Measurements from ENCODE around the gene BID. TPM values are rescaled to one million over a fixed set of nuclear protein-coding genes. Genes with fewer than 3 reads are reported as not detected.

The BID gene
- total RNA-seq, 2 donors from 2014 or later = 13.5 to 18.1 TPM

GRCh38 chr22:17775781-17776465 lies 1.7 kb upstream of the BID start:
- no peak for DNase-seq (ENCODE audit: low spot score)
- Histone ChIP-seq H3K9me3 (no peaks in the 10 kb centered on the region), H3K4me3 (no peak overlapping the region), H3K27ac (no peak overlapping the region), H3K4me1 (ENCODE audit: control insufficient read depth in 1 of 2, low read depth in 2 of 2) (peaks cover 3 to 12% of the 10 kb centered on the region in 2 donors), H3K27me3 (replicated peaks; ENCODE audit: insufficient read depth) (no peaks in the 10 kb centered on the region), H3K36me3 (no peaks in the 10 kb centered on the region)
- no peak for ATAC-seq (ENCODE audit: insufficient number of reproducible peaks, low FRiP score, low read depth)
- TF ChIP-seq, protein P1, sequence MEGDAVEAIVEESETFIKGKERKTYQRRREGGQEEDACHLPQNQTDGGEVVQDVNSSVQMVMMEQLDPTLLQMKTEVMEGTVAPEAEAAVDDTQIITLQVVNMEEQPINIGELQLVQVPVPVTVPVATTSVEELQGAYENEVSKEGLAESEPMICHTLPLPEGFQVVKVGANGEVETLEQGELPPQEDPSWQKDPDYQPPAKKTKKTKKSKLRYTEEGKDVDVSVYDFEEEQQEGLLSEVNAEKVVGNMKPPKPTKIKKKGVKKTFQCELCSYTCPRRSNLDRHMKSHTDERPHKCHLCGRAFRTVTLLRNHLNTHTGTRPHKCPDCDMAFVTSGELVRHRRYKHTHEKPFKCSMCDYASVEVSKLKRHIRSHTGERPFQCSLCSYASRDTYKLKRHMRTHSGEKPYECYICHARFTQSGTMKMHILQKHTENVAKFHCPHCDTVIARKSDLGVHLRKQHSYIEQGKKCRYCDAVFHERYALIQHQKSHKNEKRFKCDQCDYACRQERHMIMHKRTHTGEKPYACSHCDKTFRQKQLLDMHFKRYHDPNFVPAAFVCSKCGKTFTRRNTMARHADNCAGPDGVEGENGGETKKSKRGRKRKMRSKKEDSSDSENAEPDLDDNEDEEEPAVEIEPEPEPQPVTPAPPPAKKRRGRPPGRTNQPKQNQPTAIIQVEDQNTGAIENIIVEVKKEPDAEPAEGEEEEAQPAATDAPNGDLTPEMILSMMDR (IDR thresholded peaks at IDR 0.05) = no peak

GRCh38 chr22:17774926-17775685 lies 837 bp upstream of the BID start:
- Histone ChIP-seq H3K4me3 (peak overlapping the region; percentile 81), H3K9me3 (no peaks in the 10 kb centered on the region), H3K36me3 (no peaks in the 10 kb centered on the region), H3K4me1 (ENCODE audit: control insufficient read depth in 1 of 2, low read depth in 2 of 2) (peaks cover 3 to 11% of the 10 kb centered on the region in 2 donors), H3K27ac (no peak overlapping the region), H3K27me3 (replicated peaks; ENCODE audit: insufficient read depth) (no peaks in the 10 kb centered on the region)
- ATAC-seq (ENCODE audit: insufficient number of reproducible peaks, low FRiP score, low read depth) (no peak), DNase-seq (ENCODE audit: low spot score) (no peak)
- TF ChIP-seq, protein P1 (IDR thresholded peaks at IDR 0.05) = no peak

DNA sequence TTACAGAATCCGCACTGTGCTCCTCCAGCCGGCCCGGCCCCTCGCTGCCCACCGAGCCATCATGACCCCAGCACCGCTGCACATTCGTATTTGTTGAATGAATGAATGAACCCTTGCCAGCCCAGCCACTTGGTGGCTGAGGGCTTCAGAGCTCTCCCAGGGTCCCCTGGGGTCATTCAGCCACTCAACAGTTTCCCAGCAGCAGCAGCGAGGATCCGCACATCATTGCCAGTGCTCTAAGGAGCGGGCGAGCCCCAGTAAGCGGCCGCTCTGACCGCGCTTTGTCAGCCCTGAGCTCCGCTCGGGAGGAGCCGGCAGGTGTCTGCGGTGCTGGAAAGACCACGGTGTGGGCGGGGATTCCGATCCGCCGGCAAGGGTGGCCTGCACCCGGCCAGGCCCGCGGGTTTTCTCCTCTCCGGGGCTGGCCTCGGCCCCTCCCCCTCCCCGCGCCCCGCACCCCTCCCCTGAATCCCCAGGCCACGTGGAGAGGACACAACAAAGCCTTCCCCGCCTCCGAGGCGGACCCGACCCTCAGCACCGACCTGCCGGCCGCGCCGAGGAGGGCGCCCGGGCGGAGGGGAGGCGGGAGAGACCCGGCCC lies 563 bp downstream of the BID start:
- peak overlapping the region; percentile 81 for H3K4me3 ChIP-seq
- no peaks in the 10 kb centered on the region for H3K36me3 ChIP-seq
- ATAC-seq (ENCODE audit: insufficient number of reproducible peaks, low FRiP score, low read depth) = no peak
- H3K27ac ChIP-seq = no peak overlapping the region
- TF ChIP-seq, protein P1 (IDR thresholded peaks at IDR 0.05) = no peak
- H3K4me1 ChIP-seq (ENCODE audit: control insufficient read depth in 1 of 2, low read depth in 2 of 2) = peaks cover 3 to 11% of the 10 kb centered on the region in 2 donors
- DNase-seq (ENCODE audit: low spot score) = no peak
- no peaks in the 10 kb centered on the region for H3K27me3 ChIP-seq (replicated peaks; ENCODE audit: insufficient read depth)
- H3K9me3 ChIP-seq = no peaks in the 10 kb centered on the region

GRCh38 chr22:17772958-17773605 lies 1.2 kb downstream of the BID start:
- H3K4me1 ChIP-seq (ENCODE audit: control insufficient read depth in 1 of 2, low read depth in 2 of 2) = peaks cover 3 to 11% of the 10 kb centered on the region in 2 donors
- H3K27me3 ChIP-seq (replicated peaks; ENCODE audit: insufficient read depth) = no peaks in the 10 kb centered on the region
- no peaks in the 10 kb centered on the region for H3K36me3 ChIP-seq
- DNase-seq (ENCODE audit: low spot score) (no peak), ATAC-seq (ENCODE audit: insufficient number of reproducible peaks, low FRiP score, low read depth) (no peak)
- TF ChIP-seq, protein P1 (IDR thresholded peaks at IDR 0.05) = no peak
- H3K9me3 ChIP-seq = no peaks in the 10 kb centered on the region
- peak overlapping the region; percentile 81 for H3K4me3 ChIP-seq
- no peak overlapping the region for H3K27ac ChIP-seq
